SK-N-SH (cell line): ENCODE data around the gene CXXC1. TPM values are rescaled to one million over a fixed set of nuclear protein-coding genes. Genes with fewer than 3 reads are reported as not detected.

Experiments
- ELF1 ChIP-seq: IDR thresholded peaks from 2 replicates; pipeline ENCODE4 v1.4.0; 2012
- FOXM1 ChIP-seq: IDR thresholded peaks from 2 replicates; pipeline ENCODE4 v1.4.0; 2012; ENCODE audit warnings: low read depth, mild to moderate bottlenecking
- GABPA ChIP-seq: IDR thresholded peaks from 2 replicates; pipeline ENCODE4 v1.4.0; 2012; ENCODE audit warnings: low read depth, mild to moderate bottlenecking
- MXI1 ChIP-seq: IDR thresholded peaks from 2 replicates; pipeline ENCODE4 v1.6.1; 2012; ENCODE audit warnings: mild to moderate bottlenecking, low read depth, low read length, improper control_type of control experiment
- NFIC ChIP-seq: IDR thresholded peaks from 2 replicates; pipeline ENCODE4 v1.4.0; 2012; ENCODE audit warnings: borderline replicate concordance
- NRF1 ChIP-seq: IDR thresholded peaks from 2 replicates; pipeline ENCODE4 v1.6.1; 2012; ENCODE audit warnings: low read depth, mild to moderate bottlenecking, low read length
- RAD21 ChIP-seq: IDR thresholded peaks from 2 replicates; pipeline ENCODE4 v1.6.1; 2012; ENCODE audit warnings: mild to moderate bottlenecking, low read length
- RFX5 ChIP-seq: IDR thresholded peaks from 2 replicates; pipeline ENCODE4 v1.6.1; 2012; ENCODE audit warnings: mild to moderate bottlenecking, improper control_type of control experiment, low read length
- TCF12 ChIP-seq: IDR thresholded peaks from 2 replicates; pipeline ENCODE4 v1.4.0; 2012
- YY1 ChIP-seq: IDR thresholded peaks from 2 replicates; pipeline ENCODE4 v1.4.0; 2012; ENCODE audit warnings: low read depth, mild to moderate bottlenecking
- polyA plus RNA-seq, 3 experiments: library from polyadenylated mRNA; depleted of rRNA; stranded (reverse); fragments of >200 nt; gene quantifications; 2 replicates each; pipeline ENCODE4 v1.2.3, GENCODE V29; 2012
- TF ChIP-seq, protein P1 (sequence below): fragments of 150-350 bp; IDR thresholded peaks from 2 replicates; pipeline ENCODE4 v1.6.1; 2016; ENCODE audit warnings: mild to moderate bottlenecking, low read depth, low read length
- TF ChIP-seq, protein P2 (sequence below): fragments of 200-600 bp; sonication (generic); IDR thresholded peaks from 2 replicates; pipeline ENCODE4 v1.6.1; 2017; ENCODE audit warnings: antibody characterized with exemption, mild to moderate bottlenecking, moderate library complexity
- TF ChIP-seq, protein P3 (sequence below): IDR thresholded peaks from 2 replicates; pipeline ENCODE4 v1.4.0; 2012; ENCODE audit warnings: low read depth, borderline replicate concordance
- TF ChIP-seq, protein P4 (sequence below): IDR thresholded peaks from 2 replicates; pipeline ENCODE4 v1.6.1; 2012; ENCODE audit warnings: mild to moderate bottlenecking, low read depth, low read length, moderate library complexity

CXXC1 gene
- polyA plus RNA-seq, 1 of the 3 experiments (the other 2 are of a cell fraction), result 128 TPM

GRCh38 chr18:50266248-50266704 is 21.2 kb downstream of the CXXC1 start, which contains the start of gene CFAP53 (continued):
- TF ChIP-seq, protein P1, sequence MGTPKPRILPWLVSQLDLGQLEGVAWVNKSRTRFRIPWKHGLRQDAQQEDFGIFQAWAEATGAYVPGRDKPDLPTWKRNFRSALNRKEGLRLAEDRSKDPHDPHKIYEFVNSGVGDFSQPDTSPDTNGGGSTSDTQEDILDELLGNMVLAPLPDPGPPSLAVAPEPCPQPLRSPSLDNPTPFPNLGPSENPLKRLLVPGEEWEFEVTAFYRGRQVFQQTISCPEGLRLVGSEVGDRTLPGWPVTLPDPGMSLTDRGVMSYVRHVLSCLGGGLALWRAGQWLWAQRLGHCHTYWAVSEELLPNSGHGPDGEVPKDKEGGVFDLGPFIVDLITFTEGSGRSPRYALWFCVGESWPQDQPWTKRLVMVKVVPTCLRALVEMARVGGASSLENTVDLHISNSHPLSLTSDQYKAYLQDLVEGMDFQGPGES, result no peak
- TF ChIP-seq YY1, result peak; percentile 67; the same call in 1 of the 2 replicates
- no peak for TF ChIP-seq NFIC
- TF ChIP-seq NRF1, result peak; percentile 83
- TF ChIP-seq TCF12, result no peak
- TF ChIP-seq FOXM1, result no peak
- no peak for TF ChIP-seq RAD21
- TF ChIP-seq, protein P2, sequence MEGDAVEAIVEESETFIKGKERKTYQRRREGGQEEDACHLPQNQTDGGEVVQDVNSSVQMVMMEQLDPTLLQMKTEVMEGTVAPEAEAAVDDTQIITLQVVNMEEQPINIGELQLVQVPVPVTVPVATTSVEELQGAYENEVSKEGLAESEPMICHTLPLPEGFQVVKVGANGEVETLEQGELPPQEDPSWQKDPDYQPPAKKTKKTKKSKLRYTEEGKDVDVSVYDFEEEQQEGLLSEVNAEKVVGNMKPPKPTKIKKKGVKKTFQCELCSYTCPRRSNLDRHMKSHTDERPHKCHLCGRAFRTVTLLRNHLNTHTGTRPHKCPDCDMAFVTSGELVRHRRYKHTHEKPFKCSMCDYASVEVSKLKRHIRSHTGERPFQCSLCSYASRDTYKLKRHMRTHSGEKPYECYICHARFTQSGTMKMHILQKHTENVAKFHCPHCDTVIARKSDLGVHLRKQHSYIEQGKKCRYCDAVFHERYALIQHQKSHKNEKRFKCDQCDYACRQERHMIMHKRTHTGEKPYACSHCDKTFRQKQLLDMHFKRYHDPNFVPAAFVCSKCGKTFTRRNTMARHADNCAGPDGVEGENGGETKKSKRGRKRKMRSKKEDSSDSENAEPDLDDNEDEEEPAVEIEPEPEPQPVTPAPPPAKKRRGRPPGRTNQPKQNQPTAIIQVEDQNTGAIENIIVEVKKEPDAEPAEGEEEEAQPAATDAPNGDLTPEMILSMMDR, result no peak
- TF ChIP-seq GABPA, result peak; percentile 85
- TF ChIP-seq ELF1, result peak; percentile 87
- no peak for TF ChIP-seq RFX5
- TF ChIP-seq, protein P3, sequence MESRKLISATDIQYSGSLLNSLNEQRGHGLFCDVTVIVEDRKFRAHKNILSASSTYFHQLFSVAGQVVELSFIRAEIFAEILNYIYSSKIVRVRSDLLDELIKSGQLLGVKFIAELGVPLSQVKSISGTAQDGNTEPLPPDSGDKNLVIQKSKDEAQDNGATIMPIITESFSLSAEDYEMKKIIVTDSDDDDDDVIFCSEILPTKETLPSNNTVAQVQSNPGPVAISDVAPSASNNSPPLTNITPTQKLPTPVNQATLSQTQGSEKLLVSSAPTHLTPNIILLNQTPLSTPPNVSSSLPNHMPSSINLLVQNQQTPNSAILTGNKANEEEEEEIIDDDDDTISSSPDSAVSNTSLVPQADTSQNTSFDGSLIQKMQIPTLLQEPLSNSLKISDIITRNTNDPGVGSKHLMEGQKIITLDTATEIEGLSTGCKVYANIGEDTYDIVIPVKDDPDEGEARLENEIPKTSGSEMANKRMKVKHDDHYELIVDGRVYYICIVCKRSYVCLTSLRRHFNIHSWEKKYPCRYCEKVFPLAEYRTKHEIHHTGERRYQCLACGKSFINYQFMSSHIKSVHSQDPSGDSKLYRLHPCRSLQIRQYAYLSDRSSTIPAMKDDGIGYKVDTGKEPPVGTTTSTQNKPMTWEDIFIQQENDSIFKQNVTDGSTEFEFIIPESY, result peak; percentile 95
- TF ChIP-seq MXI1, result peak; percentile 93
- TF ChIP-seq, protein P4, sequence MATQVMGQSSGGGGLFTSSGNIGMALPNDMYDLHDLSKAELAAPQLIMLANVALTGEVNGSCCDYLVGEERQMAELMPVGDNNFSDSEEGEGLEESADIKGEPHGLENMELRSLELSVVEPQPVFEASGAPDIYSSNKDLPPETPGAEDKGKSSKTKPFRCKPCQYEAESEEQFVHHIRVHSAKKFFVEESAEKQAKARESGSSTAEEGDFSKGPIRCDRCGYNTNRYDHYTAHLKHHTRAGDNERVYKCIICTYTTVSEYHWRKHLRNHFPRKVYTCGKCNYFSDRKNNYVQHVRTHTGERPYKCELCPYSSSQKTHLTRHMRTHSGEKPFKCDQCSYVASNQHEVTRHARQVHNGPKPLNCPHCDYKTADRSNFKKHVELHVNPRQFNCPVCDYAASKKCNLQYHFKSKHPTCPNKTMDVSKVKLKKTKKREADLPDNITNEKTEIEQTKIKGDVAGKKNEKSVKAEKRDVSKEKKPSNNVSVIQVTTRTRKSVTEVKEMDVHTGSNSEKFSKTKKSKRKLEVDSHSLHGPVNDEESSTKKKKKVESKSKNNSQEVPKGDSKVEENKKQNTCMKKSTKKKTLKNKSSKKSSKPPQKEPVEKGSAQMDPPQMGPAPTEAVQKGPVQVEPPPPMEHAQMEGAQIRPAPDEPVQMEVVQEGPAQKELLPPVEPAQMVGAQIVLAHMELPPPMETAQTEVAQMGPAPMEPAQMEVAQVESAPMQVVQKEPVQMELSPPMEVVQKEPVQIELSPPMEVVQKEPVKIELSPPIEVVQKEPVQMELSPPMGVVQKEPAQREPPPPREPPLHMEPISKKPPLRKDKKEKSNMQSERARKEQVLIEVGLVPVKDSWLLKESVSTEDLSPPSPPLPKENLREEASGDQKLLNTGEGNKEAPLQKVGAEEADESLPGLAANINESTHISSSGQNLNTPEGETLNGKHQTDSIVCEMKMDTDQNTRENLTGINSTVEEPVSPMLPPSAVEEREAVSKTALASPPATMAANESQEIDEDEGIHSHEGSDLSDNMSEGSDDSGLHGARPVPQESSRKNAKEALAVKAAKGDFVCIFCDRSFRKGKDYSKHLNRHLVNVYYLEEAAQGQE, result no peak
